CMK (cell line): Measurements from ENCODE around the gene ZNF407.

ENCODE experiments used
- DNase-seq: peaks from one replicate; pipeline ENCODE4 v3.0.0-alpha.2; 2010; ENCODE audit warnings: low read depth

The ZNF407 gene

GRCh38 chr18:74832381-74832780, 234.7 kb downstream of the ZNF407 start:
- DNase-seq: no peak

- no peak for DNase-seq
Measured at GRCh38 chr18:74832999-74833398, 235.3 kb downstream of the ZNF407 start.

GRCh38 chr18:74834424-74835309, 237.0 kb downstream of the ZNF407 start:
- no peak for DNase-seq

GRCh38 chr18:74836296-74837139, 238.8 kb downstream of the ZNF407 start:
- DNase-seq: no peak

GRCh38 chr18:74840492-74841167, 243.0 kb downstream of the ZNF407 start:
- no peak for DNase-seq

GRCh38 chr18:74841248-74841647, 243.6 kb downstream of the ZNF407 start:
- no peak for DNase-seq

- no peak for DNase-seq
Measured at GRCh38 chr18:74849301-74849700, 251.6 kb downstream of the ZNF407 start.

GRCh38 chr18:74856434-74856833, 258.8 kb downstream of the ZNF407 start:
- no peak for DNase-seq

GRCh38 chr18:74856928-74857327, 259.3 kb downstream of the ZNF407 start:
- DNase-seq: no peak

- no peak for DNase-seq
Measured at GRCh38 chr18:74857901-74858300, 260.2 kb downstream of the ZNF407 start.

- no peak for DNase-seq
Measured at GRCh38 chr18:74861154-74861553, 263.5 kb downstream of the ZNF407 start.

- DNase-seq: no peak
Measured at GRCh38 chr18:74862094-74862493, 264.4 kb downstream of the ZNF407 start.

GRCh38 chr18:74866577-74866976, 268.9 kb downstream of the ZNF407 start:
- DNase-seq: no peak

- no peak for DNase-seq
Measured at GRCh38 chr18:74868461-74868860, 270.8 kb downstream of the ZNF407 start.

GRCh38 chr18:74869904-74870863, 272.5 kb downstream of the ZNF407 start:
- no peak for DNase-seq

- no peak for DNase-seq
Measured at GRCh38 chr18:74870950-74871349, 273.3 kb downstream of the ZNF407 start.

- no peak for DNase-seq
Measured at GRCh38 chr18:74873629-74874028, 276.0 kb downstream of the ZNF407 start.

- DNase-seq: no peak
Measured at GRCh38 chr18:74874351-74874750, 276.7 kb downstream of the ZNF407 start.

GRCh38 chr18:74876630-74877243, 279.1 kb downstream of the ZNF407 start:
- no peak for DNase-seq

- no peak for DNase-seq
Measured at GRCh38 chr18:74878267-74878666, 280.6 kb downstream of the ZNF407 start.
